ENCODE results near the gene PLK4.

DNA sequence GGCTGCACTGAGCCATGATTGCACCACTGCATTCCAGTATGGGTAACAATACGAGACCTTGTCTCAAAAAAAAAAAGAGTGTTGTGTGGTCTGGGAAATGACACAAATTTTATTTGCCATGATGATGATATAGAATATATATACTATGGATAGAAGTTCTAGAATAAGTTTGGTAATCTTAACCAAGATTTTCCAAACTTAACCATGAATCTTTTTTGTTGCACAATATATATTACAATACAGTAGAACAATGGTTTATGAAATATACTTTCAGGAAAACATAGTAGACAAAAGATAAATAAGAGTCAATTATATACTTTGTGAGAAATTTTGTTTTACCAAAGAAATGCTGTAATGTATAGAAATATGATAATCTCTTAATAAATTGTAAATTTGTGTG lies 49.5 kb downstream of the PLK4 start:
- no peak for TF ChIP-seq ARNTL (CRISPR knock-in tag; IDR thresholded peaks at IDR 0.05; ENCODE audit: borderline replicate concordance, low read depth)
- TF ChIP-seq GLIS3 (CRISPR knock-in tag; IDR thresholded peaks at IDR 0.05): no peak
- no peak for TF ChIP-seq ZC3H10 (CRISPR knock-in tag; IDR thresholded peaks at IDR 0.05)
- TF ChIP-seq, protein P1, sequence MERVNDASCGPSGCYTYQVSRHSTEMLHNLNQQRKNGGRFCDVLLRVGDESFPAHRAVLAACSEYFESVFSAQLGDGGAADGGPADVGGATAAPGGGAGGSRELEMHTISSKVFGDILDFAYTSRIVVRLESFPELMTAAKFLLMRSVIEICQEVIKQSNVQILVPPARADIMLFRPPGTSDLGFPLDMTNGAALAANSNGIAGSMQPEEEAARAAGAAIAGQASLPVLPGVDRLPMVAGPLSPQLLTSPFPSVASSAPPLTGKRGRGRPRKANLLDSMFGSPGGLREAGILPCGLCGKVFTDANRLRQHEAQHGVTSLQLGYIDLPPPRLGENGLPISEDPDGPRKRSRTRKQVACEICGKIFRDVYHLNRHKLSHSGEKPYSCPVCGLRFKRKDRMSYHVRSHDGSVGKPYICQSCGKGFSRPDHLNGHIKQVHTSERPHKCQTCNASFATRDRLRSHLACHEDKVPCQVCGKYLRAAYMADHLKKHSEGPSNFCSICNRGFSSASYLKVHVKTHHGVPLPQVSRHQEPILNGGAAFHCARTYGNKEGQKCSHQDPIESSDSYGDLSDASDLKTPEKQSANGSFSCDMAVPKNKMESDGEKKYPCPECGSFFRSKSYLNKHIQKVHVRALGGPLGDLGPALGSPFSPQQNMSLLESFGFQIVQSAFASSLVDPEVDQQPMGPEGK (CRISPR knock-in tag; IDR thresholded peaks at IDR 0.05; ENCODE audit: borderline replicate concordance): no peak

All from SK-N-SH treated with all-trans-retinoic acid at 6 μM for 48 hours (cell line).